ENCODE results near the gene SHMT2.

Gene SHMT2

DNA sequence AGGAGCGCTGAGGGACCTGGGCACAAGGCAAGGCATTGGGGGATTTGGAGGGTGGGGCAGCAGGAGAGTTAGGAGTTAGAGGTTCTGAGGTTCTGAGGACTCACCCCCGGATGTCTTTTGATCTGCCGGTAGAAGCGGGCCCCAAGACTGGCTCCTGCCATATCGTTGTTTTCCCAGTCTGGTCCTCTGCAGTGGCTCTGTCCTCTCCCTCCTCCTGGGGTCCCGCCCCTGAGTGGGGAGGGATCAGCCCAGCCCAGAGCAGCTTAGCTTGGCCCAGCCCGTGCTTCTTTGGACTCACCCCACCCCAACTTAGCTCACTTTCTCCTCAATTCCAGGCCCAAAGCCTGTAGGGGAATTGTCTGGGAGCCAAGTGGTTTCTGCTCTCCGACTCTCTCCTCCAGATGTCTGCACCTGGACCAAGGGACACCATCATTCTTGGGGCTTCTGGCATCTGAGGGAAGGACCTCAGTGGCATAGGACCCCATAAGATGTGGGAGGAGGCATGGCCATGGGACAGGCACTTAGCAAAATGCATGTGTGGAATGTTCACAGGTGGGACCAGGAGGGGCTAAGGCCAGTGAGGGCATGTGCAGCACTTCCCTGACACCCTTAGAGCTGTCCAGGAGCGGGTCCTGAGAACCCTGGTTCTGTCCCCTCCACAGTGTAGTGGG lies 7.5 kb downstream of the SHMT2 start:
- no peak for TF ChIP-seq REST (IDR thresholded peaks at IDR 0.05; ENCODE audit: insufficient read depth in 1 of 2, low read depth in 2 of 2, low read length in 2 of 2)
- no peak for TF ChIP-seq POLR2AphosphoS5 (IDR thresholded peaks at IDR 0.05; ENCODE audit: low read depth, low read length)
- TF ChIP-seq TAF1 (IDR thresholded peaks at IDR 0.05; ENCODE audit: borderline replicate concordance, insufficient read depth, low read length) = no peak
- no peak for TF ChIP-seq SIN3A (IDR thresholded peaks at IDR 0.05; ENCODE audit: borderline replicate concordance, insufficient read depth, low read length)
- TF ChIP-seq FOXP2 (optimal IDR thresholded peaks at IDR 0.05; ENCODE audit: borderline replicate concordance, extremely low read depth, extremely low read length, insufficient read depth) = no peak

- TF ChIP-seq POLR2AphosphoS5 (IDR thresholded peaks at IDR 0.05; ENCODE audit: low read depth, low read length) (no peak), FOXP2 (optimal IDR thresholded peaks at IDR 0.05; ENCODE audit: borderline replicate concordance, extremely low read depth, extremely low read length, insufficient read depth) (no peak), REST (IDR thresholded peaks at IDR 0.05; ENCODE audit: insufficient read depth in 1 of 2, low read depth in 2 of 2, low read length in 2 of 2) (no peak), TAF1 (IDR thresholded peaks at IDR 0.05; ENCODE audit: borderline replicate concordance, insufficient read depth, low read length) (no peak), SIN3A (IDR thresholded peaks at IDR 0.05; ENCODE audit: borderline replicate concordance, insufficient read depth, low read length) (no peak)
Observed at GRCh38 chr12:57237596-57237931, 8.1 kb downstream of the SHMT2 start.

DNA sequence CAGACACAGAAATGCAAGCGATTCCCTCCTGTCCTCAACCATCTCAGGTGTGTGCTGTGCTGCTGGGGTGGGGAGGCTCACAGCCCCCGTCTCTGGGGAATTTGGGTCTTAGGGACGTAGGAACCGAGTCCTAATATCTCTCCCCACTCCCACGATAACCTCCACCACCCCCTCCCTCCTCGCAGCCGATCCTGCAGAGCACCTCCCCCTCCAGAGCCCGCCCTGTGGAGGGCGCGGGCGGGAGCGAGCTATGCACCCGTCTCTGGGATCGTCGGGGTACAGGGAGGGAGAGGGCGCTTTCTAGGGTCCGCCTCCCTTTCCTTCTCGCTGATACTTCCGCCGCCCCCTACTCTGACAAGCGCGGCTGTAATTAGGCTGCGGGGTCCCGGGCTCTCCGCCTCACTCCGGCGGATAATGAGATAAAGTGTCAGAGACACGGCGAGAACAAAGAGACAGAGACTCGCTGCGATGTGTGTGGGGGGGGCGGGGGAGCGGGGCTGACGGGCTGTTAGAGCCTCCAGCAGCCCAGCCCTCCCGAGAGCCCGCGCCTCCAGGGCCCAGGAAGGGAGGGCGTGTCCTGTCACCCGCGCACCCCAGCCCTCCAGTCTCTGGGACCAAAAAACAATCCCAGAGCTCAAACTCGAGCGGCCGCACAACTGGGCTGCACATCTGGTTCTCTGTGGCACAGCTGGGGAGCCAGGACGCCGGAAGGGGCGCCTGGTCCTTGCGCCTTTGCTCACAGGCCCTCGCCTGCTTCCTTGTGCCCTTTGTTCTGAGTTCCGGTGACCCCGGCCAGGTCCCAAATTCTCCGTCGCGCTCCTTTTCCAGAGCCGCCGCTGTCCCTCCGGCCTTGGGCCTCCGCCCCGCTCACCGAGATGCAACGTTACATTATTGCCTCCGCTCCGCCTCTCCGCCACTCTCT lies 8.7 kb downstream of the SHMT2 start:
- TF ChIP-seq REST (IDR thresholded peaks at IDR 0.05; ENCODE audit: insufficient read depth in 1 of 2, low read depth in 2 of 2, low read length in 2 of 2) (no peak), POLR2AphosphoS5 (IDR thresholded peaks at IDR 0.05; ENCODE audit: low read depth, low read length) (no peak), TAF1 (IDR thresholded peaks at IDR 0.05; ENCODE audit: borderline replicate concordance, insufficient read depth, low read length) (no peak), SIN3A (IDR thresholded peaks at IDR 0.05; ENCODE audit: borderline replicate concordance, insufficient read depth, low read length) (no peak), FOXP2 (optimal IDR thresholded peaks at IDR 0.05; ENCODE audit: borderline replicate concordance, extremely low read depth, extremely low read length, insufficient read depth) (no peak)

DNA sequence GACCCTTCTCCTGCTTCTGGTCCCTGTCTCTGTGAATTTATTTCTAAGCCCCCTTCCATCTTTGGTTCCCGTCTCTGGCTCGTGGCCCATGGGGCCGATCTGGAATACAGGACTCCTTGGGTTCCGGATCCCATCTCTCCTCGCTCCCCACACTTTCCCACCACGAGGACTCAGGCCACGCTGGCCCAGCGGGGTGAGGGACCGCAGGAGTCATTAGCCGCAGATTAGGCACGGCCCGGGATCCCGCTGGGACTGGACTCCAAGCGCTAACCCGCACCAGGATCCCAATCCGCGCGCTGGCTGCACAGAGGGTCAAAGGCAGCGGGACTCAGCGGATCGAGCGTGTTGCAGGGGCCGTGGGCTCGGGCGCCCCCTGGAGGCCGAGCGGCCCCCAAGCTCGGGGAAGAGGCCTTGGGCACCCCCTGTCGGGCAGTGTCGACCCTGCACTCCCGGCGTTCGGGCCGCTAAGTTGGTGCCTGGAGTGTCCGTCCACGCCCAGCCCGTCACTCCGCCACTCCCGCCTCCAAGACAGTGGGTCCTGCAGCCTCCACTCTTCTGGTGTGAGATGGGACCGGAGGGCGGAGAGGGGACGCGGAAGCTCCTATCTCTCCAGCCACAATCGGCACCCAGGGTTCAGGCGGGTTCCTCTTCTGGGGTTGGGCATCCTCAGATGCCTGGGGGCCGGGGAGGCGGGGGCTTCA lies 9.5 kb downstream of the SHMT2 start:
- TF ChIP-seq REST (IDR thresholded peaks at IDR 0.05; ENCODE audit: insufficient read depth in 1 of 2, low read depth in 2 of 2, low read length in 2 of 2) (no peak), SIN3A (IDR thresholded peaks at IDR 0.05; ENCODE audit: borderline replicate concordance, insufficient read depth, low read length) (no peak), TAF1 (IDR thresholded peaks at IDR 0.05; ENCODE audit: borderline replicate concordance, insufficient read depth, low read length) (no peak), FOXP2 (optimal IDR thresholded peaks at IDR 0.05; ENCODE audit: borderline replicate concordance, extremely low read depth, extremely low read length, insufficient read depth) (no peak), POLR2AphosphoS5 (IDR thresholded peaks at IDR 0.05; ENCODE audit: low read depth, low read length) (peak; percentile 61)

All from PFSK-1 (cell line).